ENCODE measurements around the gene PHACTR1. TPM values are rescaled to one million over a fixed set of nuclear protein-coding genes. Genes with fewer than 3 reads are reported as not detected.

The PHACTR1 gene
- total RNA-seq, 1 experiment from 2014 or later: not detected

- H3K4me3 ChIP-seq (ENCODE audit: low read length): no peak overlapping the region
- H3F3A ChIP-seq (ENCODE audit: low read length, unreplicated experiment): no peaks in the 10 kb centered on the region
- ChIA-PET CTCF (no interaction called here), POLR2A (ENCODE audit: unreplicated experiment) (interaction anchor here (0.6 kb wide), 1 partner anchor 462 kb away, joined by 4 read pairs; no protein-coding TSS in a partner anchor)
- no peaks in the 10 kb centered on the region for H3K79me2 ChIP-seq (ENCODE audit: low read length)
- H3K9me3 ChIP-seq (ENCODE audit: low read length): no peaks in the 10 kb centered on the region
- H3K27me3 ChIP-seq (ENCODE audit: low read length): peaks cover 63% of the 10 kb centered on the region
- intact Hi-C loops (cut with micrococcal nuclease): no loop called here
- no peak overlapping the region for H3K4me2 ChIP-seq (ENCODE audit: low read length)
- H3K36me3 ChIP-seq (ENCODE audit: low read depth, low read length): no peaks in the 10 kb centered on the region
- no peak for ATAC-seq
- no TSS peak for BruUV-seq (replicated peaks)
- no peak overlapping the region for H2AFZ ChIP-seq (ENCODE audit: low read length)
- H3K9me2 ChIP-seq (replicated peaks; ENCODE audit: low read length): no peaks in the 10 kb centered on the region
- no peak for DNase-seq
- H3K9ac ChIP-seq (ENCODE audit: low read length): no peak overlapping the region
- no peaks in the 10 kb centered on the region for H4K20me1 ChIP-seq (ENCODE audit: low read length)
- no peak for TF ChIP-seq CTCF (conservative IDR thresholded peaks at IDR 0.05; ENCODE audit: low read depth, low read length)
- TF ChIP-seq EZH2phosphoT487 (IDR thresholded peaks at IDR 0.05; ENCODE audit: borderline replicate concordance, low read length): no peak
- TF ChIP-seq EZH2 (IDR thresholded peaks at IDR 0.05; ENCODE audit: low read length, unreplicated experiment): no peak
- no peak overlapping the region for H3K27ac ChIP-seq (ENCODE audit: low read length)
- H3K4me1 ChIP-seq (ENCODE audit: insufficient read depth, low read length): no peaks in the 10 kb centered on the region
These were observed 234.8 kb downstream of the PHACTR1 start for GRCh38 chr6:12951415-12951814.

- Histone ChIP-seq H3K9ac (ENCODE audit: low read length) (no peak overlapping the region), H3K9me3 (ENCODE audit: low read length) (no peaks in the 10 kb centered on the region), H2AFZ (ENCODE audit: low read length) (no peak overlapping the region), H3K36me3 (ENCODE audit: low read depth, low read length) (no peaks in the 10 kb centered on the region), H3K4me2 (ENCODE audit: low read length) (no peak overlapping the region), H3K79me2 (ENCODE audit: low read length) (no peaks in the 10 kb centered on the region), H3K9me2 (replicated peaks; ENCODE audit: low read length) (no peaks in the 10 kb centered on the region), H3F3A (ENCODE audit: low read length, unreplicated experiment) (no peaks in the 10 kb centered on the region), H4K20me1 (ENCODE audit: low read length) (no peaks in the 10 kb centered on the region), H3K4me3 (ENCODE audit: low read length) (no peak overlapping the region), H3K27me3 (ENCODE audit: low read length) (peaks cover 66% of the 10 kb centered on the region), H3K27ac (ENCODE audit: low read length) (no peak overlapping the region), H3K4me1 (ENCODE audit: insufficient read depth, low read length) (no peaks in the 10 kb centered on the region)
- BruUV-seq (replicated peaks): no TSS peak
- DNase-seq: no peak
- ATAC-seq: no peak
- ChIA-PET POLR2A (ENCODE audit: unreplicated experiment) (no interaction called here), CTCF (no interaction called here)
- intact Hi-C loops (cut with micrococcal nuclease): no loop called here
- TF ChIP-seq EZH2 (IDR thresholded peaks at IDR 0.05; ENCODE audit: low read length, unreplicated experiment) (no peak), CTCF (conservative IDR thresholded peaks at IDR 0.05; ENCODE audit: low read depth, low read length) (no peak), EZH2phosphoT487 (IDR thresholded peaks at IDR 0.05; ENCODE audit: borderline replicate concordance, low read length) (no peak)
These were observed 235.8 kb downstream of the PHACTR1 start for GRCh38 chr6:12952318-12952717.

GRCh38 chr6:12955956-12956355, 239.4 kb downstream of the PHACTR1 start:
- peaks cover 83% of the 10 kb centered on the region for H3K27me3 ChIP-seq (ENCODE audit: low read length)
- H4K20me1 ChIP-seq (ENCODE audit: low read length): no peaks in the 10 kb centered on the region
- H3K4me1 ChIP-seq (ENCODE audit: insufficient read depth, low read length): no peaks in the 10 kb centered on the region
- H2AFZ ChIP-seq (ENCODE audit: low read length): no peak overlapping the region
- DNase-seq: no peak
- H3K4me2 ChIP-seq (ENCODE audit: low read length): no peak overlapping the region
- H3K27ac ChIP-seq (ENCODE audit: low read length): no peak overlapping the region
- no peak overlapping the region for H3K9ac ChIP-seq (ENCODE audit: low read length)
- no peaks in the 10 kb centered on the region for H3K36me3 ChIP-seq (ENCODE audit: low read depth, low read length)
- ChIA-PET CTCF (no interaction called here), POLR2A (ENCODE audit: unreplicated experiment) (no interaction called here)
- no peak overlapping the region for H3K4me3 ChIP-seq (ENCODE audit: low read length)
- no peaks in the 10 kb centered on the region for H3K79me2 ChIP-seq (ENCODE audit: low read length)
- H3K9me2 ChIP-seq (replicated peaks; ENCODE audit: low read length): no peaks in the 10 kb centered on the region
- no peaks in the 10 kb centered on the region for H3K9me3 ChIP-seq (ENCODE audit: low read length)
- no peak for ATAC-seq
- no peaks in the 10 kb centered on the region for H3F3A ChIP-seq (ENCODE audit: low read length, unreplicated experiment)
- TF ChIP-seq EZH2phosphoT487 (IDR thresholded peaks at IDR 0.05; ENCODE audit: borderline replicate concordance, low read length) (no peak), EZH2 (IDR thresholded peaks at IDR 0.05; ENCODE audit: low read length, unreplicated experiment) (no peak), CTCF (conservative IDR thresholded peaks at IDR 0.05; ENCODE audit: low read depth, low read length) (no peak)
- intact Hi-C loops (cut with micrococcal nuclease): no loop called here
- BruUV-seq (replicated peaks): no TSS peak

Measured in PC-3 (cell line).